ENCODE measurements around the gene MYEOV.
A peak's percentile ranks its signal among the peaks of the same experiment; 100 is the strongest.

MYEOV gene

DNA sequence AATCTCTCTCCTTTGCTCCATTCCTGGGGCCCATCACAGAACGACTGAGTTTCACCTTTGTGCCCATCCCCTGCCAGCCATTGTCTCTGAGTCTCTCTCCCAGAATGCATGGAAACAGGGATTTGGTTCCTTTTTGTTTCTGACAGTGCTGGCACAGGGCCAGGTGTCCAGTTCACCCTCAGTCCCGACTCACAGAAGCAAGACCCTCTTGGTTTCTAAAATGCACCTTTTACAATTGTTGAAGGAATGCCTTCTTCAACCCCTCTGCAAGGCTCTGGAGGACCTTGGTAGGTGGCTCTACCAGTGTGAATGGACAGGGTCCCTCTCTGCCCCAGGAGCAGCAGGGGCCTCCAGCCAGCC, 5.1 kb upstream of the MYEOV start:
- DNase-seq: no peak

DNA sequence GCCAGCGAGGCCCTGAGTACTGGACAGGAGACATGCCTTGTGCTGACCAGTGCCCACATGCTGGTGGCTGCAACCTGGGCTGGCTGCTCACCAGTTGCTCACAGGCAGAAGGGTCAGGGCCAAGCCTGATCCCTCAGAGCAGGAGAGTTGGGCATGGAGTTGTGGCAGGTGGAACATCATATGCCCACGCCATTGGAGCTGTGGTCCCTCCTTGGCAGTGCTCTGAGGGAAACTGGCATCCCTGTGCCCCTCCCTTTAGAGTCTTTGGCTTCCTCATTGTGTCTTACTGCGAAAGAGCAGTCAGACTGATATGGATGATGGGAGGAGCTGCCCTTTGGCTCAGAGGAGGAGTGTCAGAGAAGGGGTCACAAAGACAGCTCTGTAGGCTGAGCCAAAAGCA, 3.1 kb upstream of the MYEOV start:
- no peak for DNase-seq

DNA sequence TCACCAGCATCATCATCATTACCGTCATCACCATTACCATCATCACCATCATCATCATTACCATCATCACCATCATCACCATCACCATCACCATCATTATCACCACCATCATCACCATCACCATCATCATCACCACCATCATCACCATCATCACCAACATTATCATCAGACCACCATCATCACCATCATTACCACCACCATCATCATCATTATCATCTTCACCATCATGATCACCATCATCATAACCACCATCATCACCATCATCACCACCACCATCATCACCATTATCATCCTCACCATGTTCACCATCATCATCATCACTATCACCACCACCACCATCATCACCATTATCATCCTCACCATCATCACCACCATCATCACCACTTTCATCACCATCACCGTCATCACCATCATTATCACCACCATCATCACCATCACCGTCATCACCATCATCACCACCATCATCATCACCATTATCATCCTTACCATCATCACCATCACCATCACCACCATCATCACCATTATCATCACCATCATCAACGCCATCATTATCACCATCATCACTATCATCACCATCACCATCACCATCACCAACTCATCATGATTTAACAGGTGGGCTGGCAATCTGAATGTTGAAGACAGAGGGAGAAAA, 2.4 kb upstream of the MYEOV start:
- no peak for DNase-seq

DNA sequence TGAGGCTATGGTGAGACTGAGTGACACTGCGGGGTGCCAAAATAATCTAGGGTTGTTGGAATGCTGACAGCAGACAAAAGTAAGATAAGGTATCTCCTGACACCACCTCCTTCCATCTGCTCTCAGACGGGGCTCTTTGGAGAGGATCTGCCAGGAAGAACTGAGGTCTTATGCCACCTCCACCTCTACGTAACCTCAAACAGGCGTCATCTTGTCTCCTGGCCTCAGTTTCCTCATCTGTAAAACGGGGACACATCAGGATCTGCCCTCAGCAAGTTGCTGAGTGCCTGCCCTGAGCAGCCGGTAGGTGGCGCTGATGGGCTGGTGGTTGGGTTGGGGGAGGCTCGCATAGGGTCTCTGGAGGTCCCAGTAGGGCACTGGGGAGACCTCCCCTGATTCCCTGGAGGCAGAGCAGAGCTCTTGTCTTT, 1.7 kb upstream of the MYEOV start:
- DNase-seq: no peak

DNA sequence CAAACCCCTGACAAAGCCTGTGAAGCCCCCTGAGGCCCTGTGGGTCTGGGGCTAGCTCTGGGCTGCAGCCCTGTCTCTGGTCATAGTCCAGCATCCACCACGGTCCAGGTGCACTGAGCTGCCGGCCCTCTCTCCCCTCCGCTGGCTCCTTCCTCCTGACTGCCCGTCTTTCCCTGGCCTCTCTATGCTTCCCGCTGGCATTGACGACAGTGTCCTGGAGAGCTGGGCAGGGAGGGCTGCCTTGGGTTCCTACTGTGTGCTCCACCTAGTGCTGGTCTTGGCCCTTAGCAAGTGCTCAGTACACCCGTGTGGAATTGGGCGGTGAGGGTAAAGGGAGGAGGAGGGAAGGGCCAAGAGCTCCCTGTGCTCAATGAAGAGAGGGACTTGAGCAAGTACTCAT, 868 bp upstream of the MYEOV start:
- no peak for DNase-seq

DNA sequence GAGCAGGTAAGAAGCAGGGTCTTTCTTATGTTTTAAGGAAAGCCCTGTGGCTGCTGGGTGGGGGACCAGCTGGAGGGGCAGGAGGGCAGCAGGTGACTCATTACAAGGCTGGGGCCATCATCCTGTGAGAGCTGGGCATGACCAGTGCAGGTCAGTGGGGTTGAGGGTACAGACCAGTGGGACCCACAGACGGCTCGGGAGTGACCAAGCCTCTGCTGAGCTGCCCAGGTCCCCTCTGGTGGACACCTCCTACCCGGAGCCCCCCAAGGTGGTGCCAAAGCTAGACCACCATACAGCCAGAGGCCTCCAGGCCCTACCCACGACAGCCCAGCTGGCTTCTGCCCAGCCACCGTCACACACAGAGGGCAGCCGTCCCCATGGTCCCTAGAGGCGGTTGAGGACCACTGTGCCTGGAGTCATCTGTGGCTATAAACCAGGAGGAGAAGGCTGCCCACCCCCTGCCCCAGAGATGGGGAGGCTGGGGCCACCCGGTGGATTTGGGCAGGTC, 670 bp downstream of the MYEOV start:
- no peak for DNase-seq

DNA sequence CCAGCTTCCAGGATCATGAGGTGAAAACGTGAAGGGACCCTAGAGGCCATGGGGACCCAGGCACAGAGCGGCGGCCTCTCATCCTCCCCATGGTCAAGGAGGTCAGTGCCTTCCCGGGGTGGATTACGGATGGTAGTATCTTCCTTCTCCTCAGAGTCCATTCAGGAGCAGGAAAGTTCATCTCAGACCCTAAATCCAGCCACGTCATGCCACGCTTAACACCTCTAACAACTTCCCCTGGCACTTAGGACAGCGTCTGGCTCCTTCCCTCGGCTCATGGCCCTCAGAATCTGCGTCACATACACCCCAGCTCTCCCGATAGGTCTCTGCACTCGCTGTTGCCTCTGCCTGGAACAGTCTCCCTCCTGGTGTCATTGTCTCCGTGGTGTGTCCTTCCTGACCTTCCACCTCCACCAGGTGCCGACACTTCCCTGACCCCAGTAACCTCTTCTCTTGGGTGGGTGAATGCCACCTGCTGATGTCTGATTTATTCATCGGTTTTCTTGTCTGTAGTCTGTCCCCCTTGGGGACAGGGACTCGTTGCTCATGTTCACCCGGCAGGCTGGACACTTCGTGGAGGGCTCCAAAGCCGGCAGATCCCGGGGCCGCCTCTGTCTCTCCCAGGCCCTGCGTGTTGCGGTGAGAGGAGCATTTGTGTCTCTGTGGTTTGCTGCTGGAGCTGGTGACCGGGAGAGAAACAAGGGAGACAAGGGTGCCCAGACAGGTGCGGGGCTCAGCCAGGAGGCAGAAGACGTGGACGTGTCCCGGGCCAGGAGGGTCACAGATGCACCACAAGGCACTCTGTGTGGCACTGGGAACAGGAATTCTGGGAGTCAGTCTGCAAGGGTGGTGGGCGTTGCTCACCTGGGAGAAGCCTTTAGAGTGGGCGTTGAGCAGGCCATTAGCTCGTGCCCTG, 1.4 kb downstream of the MYEOV start:
- no peak for DNase-seq

DNA sequence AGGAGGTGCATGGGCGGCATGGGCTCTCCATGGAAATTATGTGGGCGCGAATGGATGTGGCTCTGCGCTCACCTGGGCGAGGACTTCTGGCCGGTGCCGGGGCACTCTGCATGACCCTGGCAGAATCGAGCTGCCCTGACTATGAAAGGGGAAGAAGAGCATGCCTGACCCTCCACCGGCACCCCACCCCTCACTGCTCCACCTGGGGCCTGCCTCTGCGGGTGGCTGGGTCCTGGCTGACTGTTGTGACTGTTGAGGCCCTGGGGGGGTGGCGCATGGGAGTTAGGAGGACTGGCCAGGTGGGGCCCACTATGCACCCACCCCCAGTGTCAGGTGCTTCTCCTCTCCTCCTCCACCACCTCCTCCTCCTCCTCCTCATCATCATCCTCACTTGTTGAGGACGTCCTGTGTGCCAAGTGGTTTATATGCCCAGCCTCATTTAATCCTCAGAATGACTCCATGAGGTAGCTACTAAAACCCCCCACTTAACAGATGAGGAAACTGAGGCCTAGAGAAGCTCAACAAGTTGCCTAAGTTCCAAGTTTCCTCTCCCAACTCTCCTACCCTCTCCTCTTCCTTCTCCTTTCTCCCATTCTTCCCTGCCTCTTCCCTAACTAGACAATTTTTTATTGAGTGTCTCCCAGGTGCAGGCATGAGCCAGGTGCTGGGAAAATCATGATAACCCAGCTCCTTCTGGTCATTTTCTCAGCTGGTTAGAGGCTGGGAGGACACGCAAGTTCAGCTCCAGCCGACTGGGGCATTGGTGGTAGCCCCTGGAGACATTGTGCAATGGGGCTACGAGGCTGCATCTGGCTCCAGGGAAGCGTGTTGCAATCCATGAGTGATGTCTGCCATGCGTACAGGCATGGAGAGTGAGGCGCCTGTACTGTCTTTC, 2.3 kb downstream of the MYEOV start:
- no peak for DNase-seq

DNA sequence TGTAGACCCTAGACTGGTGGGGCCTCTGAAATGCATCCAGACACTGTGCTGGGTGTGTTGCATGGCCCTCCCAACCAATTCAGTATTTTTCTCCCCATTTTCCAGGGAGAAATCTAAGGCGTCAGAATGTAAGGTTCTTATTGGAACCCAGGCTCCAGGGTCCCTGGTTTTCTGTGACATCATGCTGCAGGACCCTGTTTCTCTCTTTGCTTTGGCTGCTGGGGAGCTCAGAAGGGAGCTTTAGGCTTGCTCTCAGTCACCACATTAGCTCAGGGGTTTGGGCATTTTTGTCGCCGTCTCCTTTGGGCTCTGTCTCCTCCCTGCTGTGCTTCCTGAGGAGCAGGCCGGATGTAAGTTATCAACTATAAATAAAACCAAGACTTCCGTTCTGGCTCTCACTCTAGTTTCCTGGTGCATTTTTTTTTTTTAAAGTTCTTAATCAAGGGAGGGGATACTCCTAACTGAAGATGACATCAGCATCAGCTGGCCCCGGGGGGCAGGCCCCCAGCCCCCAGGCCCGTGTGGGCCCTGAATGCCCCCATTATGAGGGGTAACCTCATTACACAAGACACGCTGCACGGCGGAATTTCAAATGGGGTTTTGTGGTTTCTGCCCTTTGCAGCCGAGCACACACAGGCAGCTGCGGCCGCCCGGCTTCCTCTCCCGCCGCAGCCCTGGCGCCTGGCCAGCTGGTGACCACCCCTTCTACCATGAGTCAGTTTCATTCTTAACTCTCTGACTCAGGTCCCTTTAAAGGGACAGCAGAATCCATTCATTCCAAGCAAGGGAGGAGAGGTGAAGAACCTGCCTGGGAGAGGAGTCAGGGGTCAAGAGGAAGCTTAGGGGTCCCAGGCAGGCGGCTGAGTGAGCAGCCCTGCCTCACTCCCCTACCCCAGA, 3.2 kb downstream of the MYEOV start:
- peak in 2 of 3 experiments; percentile 7 to 37 for DNase-seq

DNA sequence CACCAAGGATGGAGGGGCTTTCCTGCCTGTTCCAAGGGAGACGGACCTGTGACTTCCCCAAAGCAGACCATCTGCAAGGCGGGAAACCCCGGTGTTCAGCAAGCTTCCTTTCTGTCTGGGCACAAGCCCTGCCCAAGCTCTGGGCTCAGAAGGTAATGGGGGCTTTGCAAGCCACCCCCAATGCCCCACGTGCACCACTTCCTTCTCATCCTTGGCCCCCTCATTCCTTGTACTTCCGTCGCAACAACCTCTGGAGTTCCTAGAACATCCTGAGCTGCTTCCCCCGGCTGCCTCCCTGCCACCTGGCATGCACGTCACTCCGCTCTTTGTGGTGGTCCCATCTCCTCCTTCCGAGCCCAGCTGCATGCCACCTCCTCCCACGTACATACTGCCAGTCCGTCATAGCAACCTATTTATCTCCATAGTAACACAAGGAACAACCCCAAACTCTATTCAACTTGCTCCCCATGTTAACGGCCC, 3.9 kb downstream of the MYEOV start:
- DNase-seq: no peak

DNA sequence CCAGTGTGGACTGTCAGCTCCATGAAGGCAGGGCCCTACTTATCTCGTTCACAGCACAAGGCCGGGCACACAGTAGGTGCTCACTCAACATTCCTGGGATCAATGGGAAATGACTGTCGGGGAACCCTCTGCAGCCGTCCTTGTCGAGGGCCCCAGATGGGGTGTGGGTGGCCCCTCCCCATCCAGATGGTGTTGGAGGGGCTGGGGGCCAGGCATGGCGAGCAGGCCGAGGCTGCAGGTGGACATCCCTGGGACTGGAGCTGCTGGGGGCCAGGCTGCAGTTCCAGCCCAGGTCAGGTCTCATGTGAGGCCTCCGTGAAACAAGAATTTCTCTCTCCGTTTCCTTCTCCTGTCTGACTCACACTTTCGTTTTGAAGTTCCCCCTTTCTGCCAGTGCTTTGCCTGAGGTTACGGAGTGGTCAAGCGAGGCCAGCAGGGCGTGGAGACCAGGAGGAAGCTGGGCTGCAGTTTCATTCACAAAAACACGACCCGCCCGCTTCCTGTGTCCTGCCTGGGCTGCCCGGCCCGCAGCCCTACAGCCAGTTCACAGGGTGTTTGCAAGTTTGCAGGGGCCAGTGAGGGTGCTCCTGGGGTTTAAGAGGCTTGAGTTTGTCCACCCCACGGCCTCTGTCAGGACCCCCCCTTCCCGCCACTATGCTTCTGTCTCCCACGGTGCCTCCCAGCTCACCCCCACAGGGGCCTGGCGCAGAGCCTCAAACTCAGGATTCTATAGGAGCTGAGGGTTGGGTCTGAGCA, 4.5 kb downstream of the MYEOV start:
- no peak for DNase-seq

DNA sequence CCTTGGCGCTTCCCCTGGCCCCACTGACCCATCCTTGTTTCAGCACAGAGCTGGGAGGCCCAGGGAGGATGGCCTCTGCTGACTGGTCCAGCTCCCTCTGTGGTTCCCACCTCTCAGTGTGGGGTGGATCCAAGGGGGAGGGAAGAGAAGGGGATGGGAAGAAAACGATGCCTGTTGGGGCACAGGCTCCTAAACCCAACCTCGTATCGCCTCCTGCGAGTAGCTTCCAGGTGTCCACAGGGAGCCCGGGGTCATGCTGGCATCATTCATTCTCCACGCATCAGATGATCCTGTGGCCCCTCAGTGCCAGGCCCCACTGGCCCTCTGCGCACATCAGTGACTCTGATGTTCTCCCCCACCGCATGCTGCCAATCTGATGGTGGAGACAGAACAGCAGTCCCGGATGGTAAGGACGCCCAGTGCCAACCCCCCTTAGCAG, 5.1 kb downstream of the MYEOV start:
- no peak for DNase-seq

DNA sequence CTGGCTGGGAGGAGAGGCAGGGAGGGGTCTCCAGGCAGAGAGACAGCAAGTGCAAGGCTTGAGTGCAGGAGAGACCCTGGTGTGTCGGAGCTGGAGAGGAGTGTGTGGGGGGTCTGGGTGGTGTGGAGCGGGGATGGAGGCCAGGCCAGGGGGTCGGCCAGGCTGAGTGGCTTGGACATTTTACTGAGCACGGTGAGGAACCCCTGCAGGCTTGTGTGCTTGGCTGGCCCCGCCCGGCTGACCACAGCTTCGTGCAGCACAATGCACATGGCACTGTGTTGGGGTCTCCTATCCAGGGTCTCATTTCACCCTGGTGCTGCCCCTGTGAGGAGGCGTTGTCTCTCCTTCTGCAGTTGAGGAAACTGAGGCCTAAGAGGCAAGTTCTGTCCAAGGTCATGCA, 5.6 kb downstream of the MYEOV start:
- no peak for DNase-seq

DNA sequence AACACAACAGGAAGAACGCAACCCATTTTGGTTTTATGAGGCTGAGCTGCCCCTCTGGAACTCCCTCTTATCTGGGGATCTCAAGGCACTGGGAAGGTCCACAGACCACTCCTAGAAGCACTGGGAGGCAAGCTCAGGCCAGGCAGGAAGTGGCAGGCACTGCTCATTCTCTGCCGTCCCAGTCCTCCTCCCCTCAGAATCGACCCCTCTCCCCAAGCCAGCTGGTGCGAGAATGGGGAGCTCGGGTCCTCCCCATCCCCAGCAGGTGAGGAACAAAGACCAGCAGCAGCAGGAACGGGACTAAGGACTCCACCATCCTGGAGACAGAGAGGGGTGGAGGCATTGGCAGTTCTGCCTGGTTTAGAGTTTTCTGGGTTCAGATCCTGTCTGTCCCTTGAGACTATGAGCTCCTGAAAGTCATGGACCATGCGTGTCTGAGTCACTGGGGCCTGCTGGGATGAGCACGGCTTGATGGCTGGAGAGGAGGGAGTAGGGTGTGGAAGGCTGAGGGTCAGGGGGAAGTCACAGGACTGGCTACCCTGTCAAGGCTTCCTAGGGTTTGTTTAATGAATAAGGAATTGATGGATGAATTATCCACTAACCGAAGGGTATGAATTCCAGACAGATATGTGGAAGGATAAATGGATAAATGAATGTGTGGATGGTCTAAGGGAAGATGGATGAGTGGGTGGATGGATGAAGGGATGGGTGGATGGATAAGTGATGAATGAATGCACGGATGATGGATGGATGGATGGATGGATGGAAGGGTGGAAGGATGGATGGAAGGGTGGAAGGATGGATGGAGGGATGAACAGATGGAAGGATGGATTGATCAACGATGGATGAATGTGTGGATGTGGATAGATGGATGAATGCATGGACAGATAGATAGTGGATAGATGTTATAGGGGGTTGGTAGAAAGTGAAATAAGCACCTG, 6.4 kb downstream of the MYEOV start:
- no peak for DNase-seq

DNA sequence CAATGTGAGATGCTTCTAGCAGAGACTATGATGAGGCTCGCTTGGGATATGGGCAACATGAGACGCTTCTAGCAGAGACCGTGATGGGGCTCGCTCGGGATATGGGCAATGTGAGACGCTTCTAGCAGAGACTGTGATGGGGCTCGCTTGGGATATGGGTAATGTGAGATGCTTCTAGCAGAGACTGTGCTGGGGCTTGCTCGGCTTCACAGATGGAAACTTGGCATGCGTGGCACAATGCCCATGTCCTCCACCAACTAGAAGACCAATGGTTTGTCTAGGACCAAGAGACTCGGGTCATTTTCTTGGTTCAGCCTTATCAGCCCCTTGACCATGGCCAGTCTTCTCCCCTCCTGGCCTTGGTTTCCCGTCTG, 7.1 kb downstream of the MYEOV start:
- no peak for DNase-seq

DNA sequence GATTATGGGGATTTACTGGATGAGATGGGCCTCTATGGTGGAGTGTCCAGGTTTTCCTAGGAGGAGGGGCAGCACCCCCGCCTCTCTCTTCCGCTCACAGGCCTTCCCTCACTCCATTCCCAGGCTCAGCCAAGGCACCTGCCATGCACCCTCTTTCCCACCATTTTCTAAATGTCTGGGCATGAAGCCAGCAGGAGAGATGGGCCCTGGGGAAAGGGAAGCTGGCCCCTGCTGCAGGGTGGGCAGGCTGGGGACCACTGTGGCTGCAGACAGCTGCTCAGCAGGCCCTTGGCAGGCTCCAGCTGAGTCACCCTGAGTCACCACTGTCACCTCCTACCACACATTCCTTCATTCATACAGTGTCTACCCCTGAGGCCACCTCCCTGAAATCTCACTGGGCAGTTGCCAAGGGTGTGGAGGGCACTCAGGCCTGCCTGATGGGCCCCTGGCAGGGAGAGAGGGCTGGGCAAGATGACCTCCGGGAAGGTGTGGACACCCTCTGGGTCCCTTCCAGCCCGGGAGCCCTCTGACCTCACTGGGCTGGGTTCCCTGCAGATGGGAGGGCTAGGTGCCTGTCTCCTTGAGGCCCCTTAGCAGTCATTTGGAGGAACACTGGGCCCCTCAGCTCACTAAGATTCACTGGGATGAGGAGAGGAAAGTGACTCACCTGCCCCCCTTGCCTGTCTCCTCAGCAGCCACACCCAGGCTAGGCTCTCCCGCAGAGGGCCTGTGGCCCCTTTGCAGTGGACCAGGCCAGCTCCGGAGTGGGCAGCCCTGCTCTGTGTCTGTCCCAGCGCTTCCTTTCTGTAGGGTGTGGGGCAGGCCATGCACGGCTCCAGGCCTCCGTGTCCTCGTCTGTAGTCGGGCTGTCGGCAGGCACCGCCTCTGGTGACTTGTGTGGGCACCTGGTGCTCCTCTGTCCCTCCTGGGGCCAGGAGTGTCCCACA, 7.8 kb downstream of the MYEOV start:
- no peak for DNase-seq

DNA sequence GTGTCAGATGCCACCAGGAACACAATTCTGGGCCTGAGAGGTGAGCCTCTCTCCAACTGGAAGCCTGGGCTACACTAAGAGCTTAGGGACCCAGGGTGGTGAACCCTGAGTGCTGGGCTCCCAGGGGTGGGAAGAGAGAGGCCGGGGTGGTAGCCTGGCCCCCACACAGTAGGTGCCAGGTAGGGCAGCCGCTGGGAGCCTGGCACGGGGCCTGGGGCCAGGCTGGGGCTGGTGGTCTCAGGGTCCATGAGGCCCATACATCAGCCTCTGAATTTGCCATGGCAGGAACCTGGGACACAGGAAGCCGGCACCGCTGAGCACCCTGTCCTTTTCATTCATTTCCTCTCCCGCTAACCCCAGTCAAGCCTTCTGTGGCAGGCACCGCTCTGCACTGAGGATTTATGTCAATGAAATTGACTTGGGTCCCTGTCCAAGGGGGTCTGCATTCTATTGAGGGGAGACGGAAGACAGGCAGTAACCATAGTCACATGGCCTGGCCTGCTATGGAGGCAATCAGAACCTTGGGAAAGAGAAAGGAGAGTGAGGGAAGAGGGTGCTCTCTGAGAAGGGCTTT, 8.6 kb downstream of the MYEOV start:
- no peak for DNase-seq

DNA sequence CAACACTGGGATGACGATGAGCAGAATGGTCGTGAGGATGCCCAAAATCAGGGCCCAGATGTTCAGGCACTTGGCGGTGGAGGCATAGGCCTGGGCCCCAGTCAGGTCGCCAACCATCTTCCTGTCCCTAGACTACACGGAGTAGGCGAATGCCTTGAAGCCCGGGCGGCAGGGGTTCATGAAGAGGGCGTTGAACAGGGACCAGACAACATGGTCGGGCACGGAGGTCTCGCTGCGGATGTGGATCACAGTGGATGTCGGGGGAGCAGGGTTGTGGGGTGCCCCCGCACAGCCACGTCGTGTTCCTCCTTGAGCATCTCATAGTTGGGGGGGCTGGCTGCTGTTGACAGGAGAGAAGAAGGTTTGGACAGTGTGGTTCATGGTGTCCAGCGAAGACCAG, 9.5 kb downstream of the MYEOV start:
- DNase-seq: no peak

DNA sequence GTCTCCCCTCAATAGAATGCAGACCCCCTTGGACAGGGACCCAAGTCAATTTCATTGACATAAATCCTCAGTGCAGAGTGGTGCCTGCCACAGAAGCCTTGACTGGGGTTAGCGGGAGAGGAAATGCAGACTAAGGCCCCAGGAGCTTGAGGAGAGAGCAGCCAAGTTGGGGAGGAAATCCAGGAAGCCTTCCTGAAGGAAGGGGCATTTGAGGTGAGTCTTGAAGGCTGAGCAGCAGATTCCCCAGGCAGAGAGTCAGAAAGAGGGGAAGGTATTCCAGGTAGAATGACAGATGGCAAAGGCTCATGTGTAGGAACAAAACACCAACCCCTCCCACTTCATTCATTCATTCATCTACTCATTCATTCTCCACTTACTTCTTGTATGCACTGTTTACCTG, 10.3 kb downstream of the MYEOV start:
- no peak for DNase-seq

Measured in NCI-H1417 (cell line).